ENCODE measurements around the gene BAIAP2. TPM values are rescaled to one million over a fixed set of nuclear protein-coding genes. Genes with fewer than 3 reads are reported as not detected.

The BAIAP2 gene
- total RNA-seq, 1 experiment from 2014 or later: not detected

GRCh38 chr17:81008140-81008539 lies 26.8 kb upstream of the BAIAP2 start:
- Histone ChIP-seq H3K9me2 (replicated peaks; ENCODE audit: insufficient read depth, low read length) (no peaks in the 10 kb centered on the region), H3K9me3 (ENCODE audit: low read length) (no peaks in the 10 kb centered on the region), H3K9ac (ENCODE audit: low read length) (no peak overlapping the region), H3K36me3 (ENCODE audit: insufficient read depth, low read length) (no peaks in the 10 kb centered on the region), H2AFZ (ENCODE audit: low read length) (no peak overlapping the region), H3K27me3 (ENCODE audit: low read length) (no peaks in the 10 kb centered on the region), H3K79me2 (ENCODE audit: low read length) (no peaks in the 10 kb centered on the region), H3K4me3 (ENCODE audit: low read length) (no peak overlapping the region), H4K20me1 (ENCODE audit: insufficient read depth, low read depth, low read length) (no peaks in the 10 kb centered on the region), H3K4me2 (ENCODE audit: low read depth, low read length, poor library complexity, severe bottlenecking) (no peak overlapping the region), H3K27ac (ENCODE audit: low read length) (no peak overlapping the region), H3K4me1 (ENCODE audit: low read length) (no peaks in the 10 kb centered on the region)
- no peak for DNase-seq

- DNase-seq: no peak
- no peaks in the 10 kb centered on the region for H3K36me3 ChIP-seq (ENCODE audit: insufficient read depth, low read length)
- no peaks in the 10 kb centered on the region for H3K79me2 ChIP-seq (ENCODE audit: low read length)
- H2AFZ ChIP-seq (ENCODE audit: low read length): no peak overlapping the region
- H4K20me1 ChIP-seq (ENCODE audit: insufficient read depth, low read depth, low read length): no peaks in the 10 kb centered on the region
- H3K9me3 ChIP-seq (ENCODE audit: low read length): no peaks in the 10 kb centered on the region
- no peaks in the 10 kb centered on the region for H3K27me3 ChIP-seq (ENCODE audit: low read length)
- no peak overlapping the region for H3K4me2 ChIP-seq (ENCODE audit: low read depth, low read length, poor library complexity, severe bottlenecking)
- H3K4me3 ChIP-seq (ENCODE audit: low read length): no peak overlapping the region
- H3K4me1 ChIP-seq (ENCODE audit: low read length): no peaks in the 10 kb centered on the region
- H3K27ac ChIP-seq (ENCODE audit: low read length): no peak overlapping the region
- H3K9me2 ChIP-seq (replicated peaks; ENCODE audit: insufficient read depth, low read length): no peaks in the 10 kb centered on the region
- H3K9ac ChIP-seq (ENCODE audit: low read length): no peak overlapping the region
These were observed 25.8 kb upstream of the BAIAP2 start for GRCh38 chr17:81009136-81009535.

- no peak overlapping the region for H3K27ac ChIP-seq (ENCODE audit: low read length)
- H3K27me3 ChIP-seq (ENCODE audit: low read length): no peaks in the 10 kb centered on the region
- no peak overlapping the region for H2AFZ ChIP-seq (ENCODE audit: low read length)
- no peak overlapping the region for H3K9ac ChIP-seq (ENCODE audit: low read length)
- no peaks in the 10 kb centered on the region for H3K79me2 ChIP-seq (ENCODE audit: low read length)
- H3K36me3 ChIP-seq (ENCODE audit: insufficient read depth, low read length): no peaks in the 10 kb centered on the region
- no peak overlapping the region for H3K4me2 ChIP-seq (ENCODE audit: low read depth, low read length, poor library complexity, severe bottlenecking)
- no peaks in the 10 kb centered on the region for H3K9me3 ChIP-seq (ENCODE audit: low read length)
- no peaks in the 10 kb centered on the region for H3K9me2 ChIP-seq (replicated peaks; ENCODE audit: insufficient read depth, low read length)
- no peak overlapping the region for H3K4me3 ChIP-seq (ENCODE audit: low read length)
- H3K4me1 ChIP-seq (ENCODE audit: low read length): no peaks in the 10 kb centered on the region
- no peaks in the 10 kb centered on the region for H4K20me1 ChIP-seq (ENCODE audit: insufficient read depth, low read depth, low read length)
- DNase-seq: no peak
These were observed 24.0 kb upstream of the BAIAP2 start for GRCh38 chr17:81010935-81011334.

GRCh38 chr17:81011951-81012350 lies 23.0 kb upstream of the BAIAP2 start:
- Histone ChIP-seq H3K9me3 (ENCODE audit: low read length) (peaks cover 3% of the 10 kb centered on the region; the same call in 1 of the 2 replicates), H3K9ac (ENCODE audit: low read length) (no peak overlapping the region), H3K36me3 (ENCODE audit: insufficient read depth, low read length) (no peaks in the 10 kb centered on the region), H3K27ac (ENCODE audit: low read length) (no peak overlapping the region), H3K79me2 (ENCODE audit: low read length) (no peaks in the 10 kb centered on the region), H3K4me3 (ENCODE audit: low read length) (no peak overlapping the region), H2AFZ (ENCODE audit: low read length) (no peak overlapping the region), H3K4me2 (ENCODE audit: low read depth, low read length, poor library complexity, severe bottlenecking) (no peak overlapping the region), H3K4me1 (ENCODE audit: low read length) (no peaks in the 10 kb centered on the region), H3K9me2 (replicated peaks; ENCODE audit: insufficient read depth, low read length) (no peaks in the 10 kb centered on the region), H4K20me1 (ENCODE audit: insufficient read depth, low read depth, low read length) (no peaks in the 10 kb centered on the region), H3K27me3 (ENCODE audit: low read length) (no peaks in the 10 kb centered on the region)
- DNase-seq: no peak

- Histone ChIP-seq H3K9me3 (ENCODE audit: low read length) (peaks cover 3% of the 10 kb centered on the region; the same call in 1 of the 2 replicates), H3K4me2 (ENCODE audit: low read depth, low read length, poor library complexity, severe bottlenecking) (no peak overlapping the region), H3K27ac (ENCODE audit: low read length) (no peak overlapping the region), H3K4me1 (ENCODE audit: low read length) (no peaks in the 10 kb centered on the region), H3K27me3 (ENCODE audit: low read length) (no peaks in the 10 kb centered on the region), H4K20me1 (ENCODE audit: insufficient read depth, low read depth, low read length) (no peaks in the 10 kb centered on the region), H3K9ac (ENCODE audit: low read length) (no peak overlapping the region), H3K4me3 (ENCODE audit: low read length) (no peak overlapping the region), H2AFZ (ENCODE audit: low read length) (no peak overlapping the region), H3K36me3 (ENCODE audit: insufficient read depth, low read length) (no peaks in the 10 kb centered on the region), H3K9me2 (replicated peaks; ENCODE audit: insufficient read depth, low read length) (no peaks in the 10 kb centered on the region), H3K79me2 (ENCODE audit: low read length) (no peaks in the 10 kb centered on the region)
- no peak for DNase-seq
These were observed 22.1 kb upstream of the BAIAP2 start for GRCh38 chr17:81012574-81013447.

- H3K79me2 ChIP-seq (ENCODE audit: low read length): no peaks in the 10 kb centered on the region
These were observed 21.3 kb upstream of the BAIAP2 start for GRCh38 chr17:81013642-81014041.

GRCh38 chr17:81015136-81015535 lies 19.8 kb upstream of the BAIAP2 start:
- no peak overlapping the region for H3K4me3 ChIP-seq (ENCODE audit: low read length)
- no peak for DNase-seq

More at GRCh38 chr17:81013642-81014041, 21.3 kb upstream of the BAIAP2 start:
- H3K9me2 ChIP-seq (replicated peaks; ENCODE audit: insufficient read depth, low read length): no peaks in the 10 kb centered on the region
- DNase-seq: no peak
- H3K27ac ChIP-seq (ENCODE audit: low read length): no peak overlapping the region
- no peak overlapping the region for H3K9ac ChIP-seq (ENCODE audit: low read length)
- no peaks in the 10 kb centered on the region for H3K27me3 ChIP-seq (ENCODE audit: low read length)
- no peak overlapping the region for H3K4me3 ChIP-seq (ENCODE audit: low read length)
- no peaks in the 10 kb centered on the region for H3K36me3 ChIP-seq (ENCODE audit: insufficient read depth, low read length)
- no peak overlapping the region for H2AFZ ChIP-seq (ENCODE audit: low read length)
- H4K20me1 ChIP-seq (ENCODE audit: insufficient read depth, low read depth, low read length): no peaks in the 10 kb centered on the region
- no peak overlapping the region for H3K4me2 ChIP-seq (ENCODE audit: low read depth, low read length, poor library complexity, severe bottlenecking)
- peaks cover 3% of the 10 kb centered on the region; the same call in 1 of the 2 replicates for H3K9me3 ChIP-seq (ENCODE audit: low read length)
- no peaks in the 10 kb centered on the region for H3K4me1 ChIP-seq (ENCODE audit: low read length)

GRCh38 chr17:81016575-81016974 lies 18.4 kb upstream of the BAIAP2 start:
- no peaks in the 10 kb centered on the region for H3K36me3 ChIP-seq (ENCODE audit: insufficient read depth, low read length)
- no peak overlapping the region for H3K4me2 ChIP-seq (ENCODE audit: low read depth, low read length, poor library complexity, severe bottlenecking)
- H3K4me1 ChIP-seq (ENCODE audit: low read length): no peaks in the 10 kb centered on the region
- no peaks in the 10 kb centered on the region for H3K79me2 ChIP-seq (ENCODE audit: low read length)
- no peak overlapping the region for H3K27ac ChIP-seq (ENCODE audit: low read length)
- no peak for DNase-seq
- H3K9me2 ChIP-seq (replicated peaks; ENCODE audit: insufficient read depth, low read length): no peaks in the 10 kb centered on the region
- H4K20me1 ChIP-seq (ENCODE audit: insufficient read depth, low read depth, low read length): no peaks in the 10 kb centered on the region
- no peak overlapping the region for H3K4me3 ChIP-seq (ENCODE audit: low read length)
- peaks cover 3% of the 10 kb centered on the region; the same call in 1 of the 2 replicates for H3K9me3 ChIP-seq (ENCODE audit: low read length)
- H2AFZ ChIP-seq (ENCODE audit: low read length): no peak overlapping the region
- H3K27me3 ChIP-seq (ENCODE audit: low read length): no peaks in the 10 kb centered on the region
- no peak overlapping the region for H3K9ac ChIP-seq (ENCODE audit: low read length)

More at GRCh38 chr17:81015136-81015535, 19.8 kb upstream of the BAIAP2 start:
- Histone ChIP-seq H3K9me3 (ENCODE audit: low read length) (peaks cover 3% of the 10 kb centered on the region; the same call in 1 of the 2 replicates), H3K9ac (ENCODE audit: low read length) (no peak overlapping the region), H3K9me2 (replicated peaks; ENCODE audit: insufficient read depth, low read length) (no peaks in the 10 kb centered on the region), H3K79me2 (ENCODE audit: low read length) (no peaks in the 10 kb centered on the region), H4K20me1 (ENCODE audit: insufficient read depth, low read depth, low read length) (no peaks in the 10 kb centered on the region), H3K4me2 (ENCODE audit: low read depth, low read length, poor library complexity, severe bottlenecking) (no peak overlapping the region), H3K27ac (ENCODE audit: low read length) (no peak overlapping the region), H3K36me3 (ENCODE audit: insufficient read depth, low read length) (no peaks in the 10 kb centered on the region), H2AFZ (ENCODE audit: low read length) (no peak overlapping the region), H3K27me3 (ENCODE audit: low read length) (no peaks in the 10 kb centered on the region), H3K4me1 (ENCODE audit: low read length) (no peaks in the 10 kb centered on the region)

Measured in Karpas-422 (cell line).